HCT116 (cell line): ENCODE data around the gene CYP4F11. TPM values are rescaled to one million over a fixed set of nuclear protein-coding genes. Genes with fewer than 3 reads are reported as not detected.

Experiments
- ATAC-seq: fragments of 200-7000 bp; cut with Tn5 transposase; 2 replicates; pipeline ENCODE4 v1.9.1; 2020; ENCODE audit warnings: mild to moderate bottlenecking, moderate library complexity
- Bru-seq: library from RNA; stranded (reverse); fragments of 400-500 nt; gene quantifications from one replicate; lab custom pipeline; 2021; lab: Mats Ljungman, UMichigan
- BruChase-seq, 2 experiments: library from RNA; stranded (reverse); fragments of 400-500 nt; gene quantifications; one replicate each; lab custom pipeline; 2021; lab: Mats Ljungman, UMichigan
- BruUV-seq: library from RNA; stranded (reverse); fragments of 400-500 nt; replicated peaks from 2 replicates; lab custom pipeline; 2021; lab: Mats Ljungman, UMichigan
- CTCF ChIA-PET: fragments of 300-600 bp; sonication (Branson Sonifier 250); formaldehyde crosslinking; loops from one replicate; lab custom pipeline; 2021; ENCODE audit warnings: antibody characterized with exemption; lab: Charles Lee
- POLR2A ChIA-PET: fragments of 300-600, 350-600 bp; sonication (Branson Sonifier 250); formaldehyde crosslinking; loops from one replicate; lab custom pipeline; 2021; ENCODE audit warnings: antibody characterized with exemption; lab: Charles Lee
- RAD21 ChIA-PET, 2 experiments: fragments of 300-600 bp; sonication (Branson Sonifier 250); formaldehyde crosslinking; loops; one replicate each; lab custom pipeline; 2023; ENCODE audit warnings: low total read pairs in 2 of 2; ENCODE audit not compliant: uncharacterized antibody in 2 of 2, unreplicated experiment in 2 of 2, low non-redundant PET in 1 of 2; lab: Charles Lee
- DNase-seq: peaks from one replicate; pipeline ENCODE4 v3.0.0-alpha.2; 2010; ENCODE audit warnings: low read depth, low spot score
- H2AFZ ChIP-seq: fragments of 200-600 bp; shearing (Covaris generic), sonication (generic); 2 replicates; pipeline ENCODE4 v1.6.1; 2017; ENCODE audit warnings: low read depth, mixed run types, mixed read lengths, antibody characterized with exemption, low read length; ENCODE audit not compliant: poor library complexity, severe bottlenecking
- H3K27ac ChIP-seq: 2 replicates; pipeline ENCODE4 v1.5.1; 2012; ENCODE audit warnings: low read depth, low read length
- H3K27me3 ChIP-seq: fragments of 200-600 bp; sonication (generic); 2 replicates; pipeline ENCODE4 v1.6.1; 2016; ENCODE audit warnings: mixed run types, low read length, mixed read lengths; ENCODE audit not compliant: insufficient read depth
- H3K36me3 ChIP-seq, 2 experiments: fragments of 200-500 bp in 1 of 2; fragments of 200-600 bp in 1 of 2; sonication (Bioruptor generic) in 1 of 2; sonication (generic) in 1 of 2; 2 replicates each; pipeline versions ENCODE4 v1.5.1 to v1.6.1; 2014 to 2016; ENCODE audit warnings: low read length in 2 of 2, inconsistent platforms in 1 of 2, mixed read lengths in 1 of 2, mixed run types in 1 of 2; ENCODE audit not compliant: insufficient read depth in 2 of 2, control insufficient read depth in 1 of 2
- H3K4me1 ChIP-seq, 2 experiments: fragments of 200-600 bp in 1 of 2; sonication (generic) in 1 of 2; 2 replicates each; pipeline versions ENCODE4 v1.5.1 to v1.6.1; 2012 to 2017; ENCODE audit warnings: low read length in 2 of 2, inconsistent platforms in 1 of 2, mild to moderate bottlenecking in 1 of 2, mixed read lengths in 1 of 2, mixed run types in 1 of 2, moderate library complexity in 1 of 2; ENCODE audit not compliant: insufficient read depth in 2 of 2, control insufficient read depth in 1 of 2
- H3K4me2 ChIP-seq: fragments of 200-600 bp; sonication (generic); 2 replicates; pipeline ENCODE4 v1.6.1; 2017; ENCODE audit warnings: mixed run types, low read length, mixed read lengths
- H3K4me3 ChIP-seq, 2 experiments: fragments of 200-600 bp in 1 of 2; sonication (generic) in 1 of 2; replicated peaks in 1 of 2; 2 replicates each; pipeline ENCODE4 v1.5.1; 2011 to 2016; ENCODE audit warnings: low read length in 2 of 2, control low read depth in 1 of 2, low read depth in 1 of 2, mild to moderate bottlenecking in 1 of 2, mixed read lengths in 1 of 2, mixed run types in 1 of 2
- H3K79me2 ChIP-seq: fragments of 200-600 bp; sonication (generic); 2 replicates; pipeline ENCODE4 v1.6.1; 2017; ENCODE audit warnings: mild to moderate bottlenecking, mixed run types, low read length, moderate library complexity, mixed read lengths; ENCODE audit not compliant: insufficient read depth
- H3K9ac ChIP-seq: fragments of 200-600 bp; sonication (generic); 2 replicates; pipeline ENCODE4 v1.6.1; 2016; ENCODE audit warnings: low read length, mixed read lengths
- H3K9me2 ChIP-seq: fragments of 200-600 bp; sonication (generic), shearing (Covaris generic); 2 replicates; pipeline ENCODE4 v1.6.1; 2017; ENCODE audit warnings: mixed run types, mild to moderate bottlenecking, moderate library complexity; ENCODE audit not compliant: insufficient read depth
- H3K9me3 ChIP-seq, 2 experiments: fragments of 200-500 bp in 1 of 2; fragments of 200-600 bp in 1 of 2; sonication (Bioruptor generic) in 1 of 2; sonication (generic) in 1 of 2; 2 replicates each; pipeline ENCODE4 v1.6.1; 2014 to 2017; ENCODE audit warnings: low read length in 2 of 2, mixed read lengths in 2 of 2, inconsistent platforms in 1 of 2, low read depth in 1 of 2, mild to moderate bottlenecking in 1 of 2, mixed run types in 1 of 2, moderate library complexity in 1 of 2; ENCODE audit not compliant: control insufficient read depth in 1 of 2, insufficient read depth in 1 of 2
- H4K20me1 ChIP-seq: fragments of 200-600 bp; sonication (generic), shearing (Covaris generic); 2 replicates; pipeline ENCODE4 v1.6.1; 2017; ENCODE audit warnings: mixed run types, mild to moderate bottlenecking, moderate library complexity; ENCODE audit not compliant: insufficient read depth
- CTCF ChIP-seq, 3 experiments: fragments of 200-600 bp in 1 of 3; sonication (generic) in 1 of 3; IDR thresholded peaks in 2 of 3; conservative IDR thresholded peaks in 1 of 3; 2 replicates each; pipeline ENCODE4 v1.5.1; 2012 to 2017; ENCODE audit warnings: low read depth in 2 of 3, low read length in 2 of 3, antibody characterized with exemption in 1 of 3, borderline replicate concordance in 1 of 3, control low read depth in 1 of 3, mild to moderate bottlenecking in 1 of 3, mixed read lengths in 1 of 3, mixed run types in 1 of 3, moderate library complexity in 1 of 3; ENCODE audit not compliant: insufficient read depth in 1 of 3
- POLR2AphosphoS5 ChIP-seq: IDR thresholded peaks from 2 replicates; pipeline ENCODE4 v1.6.1; 2011; ENCODE audit warnings: mild to moderate bottlenecking, low read depth, low read length, moderate library complexity
- SP1 ChIP-seq: IDR thresholded peaks from 2 replicates; pipeline ENCODE4 v1.6.1; 2012; ENCODE audit warnings: low read depth
- intact Hi-C: fragments of 100-400 bp; cut with micrococcal nuclease; formaldehyde crosslinking; loops from 2 replicates; pipeline ENCODE4 v1.10.0; 2022
- long read RNA-seq: library from polyadenylated mRNA; unstranded; transcript quantifications from one replicate; pipeline ENCODE4 v2.0.0, GENCODE V29; 2021; ENCODE audit not compliant: unreplicated experiment
- polyA plus RNA-seq: library from polyadenylated mRNA; unstranded; fragments of >200 nt; gene quantifications from 2 replicates; pipeline ENCODE4 v1.2.1, GENCODE V29; 2012; ENCODE audit warnings: missing spikeins
- total RNA-seq: library from RNA; stranded (reverse); gene quantifications from one replicate; pipeline ENCODE4 v1.2.1, GENCODE V29; 2021; ENCODE audit not compliant: unreplicated experiment

Gene CYP4F11
- 17.9 TPM for total RNA-seq
- 27.0 and 29.9 TPM in 2 replicates for polyA plus RNA-seq
- Bru-seq, nascent RNA = percentile 72 among the genes with signal in this experiment
- BruChase-seq, experiment 1, labeled RNA remaining after a 6-hour chase = percentile 85 among the genes with signal in this experiment
- percentile 80 among the genes with signal in this experiment for BruChase-seq, experiment 2, labeled RNA remaining after a 2-hour chase
- long read RNA-seq, transcript CYP4F11-203 (12 exons, 3,161 nt) = major isoform, 8 of 19 reads
- long read RNA-seq, transcript CYP4F11-201 (13 exons, 2,977 nt) = minor isoform, 7 of 19 reads
- long read RNA-seq, partial matches to known transcripts = 1 of 19 reads
- long read RNA-seq, other reads (novel, unspliced or antisense) = 3 of 19 reads

GRCh38 chr19:15934332-15935078 is at the start of gene CYP4F11:
TSS of gene CYP4F11 (minus strand) at chr19:15934529. CDS start at chr19:15934408, 121 bp downstream.
- Histone ChIP-seq H3K4me1 (peaks cover 21 to 29% of the 10 kb centered on the region in 2 experiments), H3K27me3 (no peaks in the 10 kb centered on the region), H4K20me1 (no peaks in the 10 kb centered on the region), H3K36me3 (peaks cover 0 to 4% of the 10 kb centered on the region in 2 experiments; a peak in 1 of 4 replicates), H3K9me2 (no peaks in the 10 kb centered on the region), H3K9me3 (peaks cover 4 to 5% of the 10 kb centered on the region in 2 experiments; a peak in 1 of 4 replicates), H3K27ac (peak within 1 kb of the TSS; percentile 93), H3K9ac (peak within 1 kb of the TSS; percentile 72), H3K4me3 (peak within 1 kb of the TSS; percentile 52 to 73), H2AFZ (no peak within 1 kb of the TSS), H3K4me2 (peak within 1 kb of the TSS; percentile 96), H3K79me2 (peaks cover 4% of the 10 kb centered on the region; the same call in 1 of the 2 replicates)
- DNase-seq = peak; percentile 75
- BruUV-seq = no TSS peak
- intact Hi-C loops = no loop called here
- CTCF ChIA-PET = interaction anchor here (1.2 to 1.4 kb wide), 2 partner anchors 123 to 124 kb away, joined by 3 to 4 read pairs; no protein-coding TSS in a partner anchor
- POLR2A ChIA-PET = interaction anchor here (0.5 to 0.6 kb wide), 2 partner anchors 255 to 733 kb away, joined by 3 to 5 read pairs; no protein-coding TSS in a partner anchor
- RAD21 ChIA-PET = no interaction called here
- TF ChIP-seq POLR2AphosphoS5 (peak; percentile 77), CTCF (IDR thresholded peaks at IDR 0.05 in 2 of 3, conservative IDR thresholded peaks at IDR 0.05 in 1 of 3; ENCODE audit: borderline replicate concordance in 1 of 3, insufficient read depth in 1 of 3, low read depth in 2 of 3, low read length in 2 of 3) (no peak), SP1 (peak; percentile 66)
- ATAC-seq = peak; percentile 94
